Urothelium cell line (cell line): ENCODE measurements around the gene APOA5.
A peak's percentile ranks its signal among the peaks of the same experiment; 100 is the strongest.
"Not testable (repeated sequence)": the region's sequence is repeated elsewhere in the genome, so short reads cannot be mapped to it uniquely, and the experiment has no call there.

Experiments used
- DNase-seq: peaks from one replicate; pipeline ENCODE4 v3.0.0; 2011; ENCODE audit warnings: low spot score, mixed read lengths
- FAIRE-seq: peaks from 2 replicates; lab custom pipeline; 2011; peaks lifted over from hg19 to GRCh38; lab: Jason Lieb, UNC

Gene APOA5

DNA sequence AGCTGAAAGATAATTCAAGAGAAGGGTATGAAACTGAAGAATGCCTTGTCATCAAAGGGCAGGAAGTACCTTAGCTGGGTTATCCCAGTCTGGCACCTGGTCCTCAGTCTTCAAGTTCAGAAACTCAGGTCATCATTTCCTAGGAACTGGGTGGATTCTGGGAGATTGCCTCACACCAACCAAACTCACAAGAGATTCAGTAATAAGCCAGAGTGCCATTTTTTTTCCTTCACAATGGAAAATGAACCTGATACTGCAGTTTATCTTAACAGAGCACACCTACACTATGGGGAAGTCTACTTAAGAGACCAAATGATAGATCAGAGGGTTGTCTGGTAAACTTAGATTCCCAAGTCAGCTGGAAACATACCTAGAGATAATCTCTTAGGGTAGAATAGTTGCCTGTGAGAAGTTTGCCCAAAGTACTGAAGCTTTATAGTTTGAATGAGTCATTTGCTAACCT is 15.1 kb downstream of the APOA5 start:
- no peak for FAIRE-seq

DNA sequence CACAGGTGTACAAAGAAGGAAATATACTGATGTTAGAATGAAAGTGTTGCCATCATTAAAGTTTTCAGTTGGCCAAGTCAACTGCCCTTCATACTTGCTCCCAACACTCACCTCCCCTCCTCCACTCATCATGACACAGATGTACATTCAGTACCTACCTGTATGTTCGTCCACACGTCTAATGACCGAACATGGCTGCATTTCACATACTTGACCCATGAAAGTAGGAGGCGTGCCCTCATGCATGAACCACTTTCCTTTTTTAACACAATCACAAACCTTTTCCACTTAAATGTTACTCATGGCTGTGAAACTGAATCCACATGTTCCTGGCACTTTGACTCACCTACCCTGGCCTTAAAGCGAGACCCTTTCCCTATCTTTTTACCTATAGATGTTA is 15.7 kb downstream of the APOA5 start:
- DNase-seq (no peak), FAIRE-seq (no peak)

More for the DNA sequence above, 15.1 kb downstream of the APOA5 start:
- no peak for DNase-seq

DNA sequence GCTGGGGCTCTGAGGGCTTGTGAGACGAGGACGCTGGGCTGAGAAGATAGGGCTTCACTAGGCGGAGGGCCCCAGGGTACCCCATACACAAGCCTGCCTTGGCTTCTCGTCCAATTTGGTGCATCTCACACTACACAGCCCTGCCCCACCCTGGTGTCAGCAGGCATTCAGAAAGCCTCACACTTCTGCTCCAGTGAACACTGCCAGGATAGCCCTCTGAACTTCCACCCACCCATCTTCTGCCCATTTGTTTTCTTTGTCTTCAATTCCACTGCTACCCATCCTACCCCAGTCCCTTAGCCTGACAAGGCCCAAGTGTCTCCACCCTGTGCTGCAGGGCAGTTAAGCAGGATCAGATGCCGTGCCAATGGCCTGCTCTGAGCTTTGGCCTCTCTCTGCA is 17.0 kb downstream of the APOA5 start:
- FAIRE-seq, result no peak

DNA sequence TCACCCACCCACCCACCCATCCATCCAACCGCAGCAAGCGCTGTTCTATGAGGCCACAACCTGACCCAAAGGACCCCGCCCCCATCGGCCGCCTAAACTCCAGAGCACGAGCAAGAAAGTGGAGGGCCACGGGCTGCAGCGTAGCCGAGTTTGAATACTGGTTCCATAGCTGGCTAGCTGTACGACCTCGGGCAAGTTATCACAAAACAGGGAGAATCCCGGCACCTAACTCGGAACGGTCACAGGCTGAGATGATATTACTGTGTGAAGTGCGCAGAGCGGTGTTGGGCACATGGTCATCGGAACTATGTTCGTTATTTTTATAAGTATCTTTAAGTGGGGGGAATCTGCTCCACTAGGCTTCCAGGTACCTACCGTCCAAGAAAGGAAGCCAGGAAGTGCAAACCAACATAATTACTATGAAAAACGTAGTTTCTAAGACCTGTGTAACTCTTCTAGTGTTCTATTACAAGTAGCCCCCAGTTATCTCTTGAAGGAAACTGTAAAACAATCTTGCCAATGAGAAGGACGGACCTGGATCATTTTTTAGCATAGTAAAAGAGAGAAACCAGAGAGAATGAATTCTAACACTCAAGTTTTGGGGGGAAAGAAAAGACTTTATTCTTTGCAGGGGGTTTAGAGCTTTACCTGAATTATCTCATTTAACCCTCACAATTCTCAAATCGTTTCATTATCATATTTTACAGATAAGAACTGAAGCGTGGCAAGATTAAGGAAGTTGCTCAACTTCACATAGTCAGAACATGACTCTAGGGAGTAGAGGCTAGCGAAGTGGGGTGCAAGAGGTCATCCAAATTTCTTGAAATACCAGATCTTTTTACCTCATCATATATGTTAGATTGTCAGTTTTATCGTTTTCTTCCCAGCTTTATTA is 18.2 kb downstream of the APOA5 start:
- DNase-seq, result no peak
- FAIRE-seq, result no peak

More for the DNA sequence above, 17.0 kb downstream of the APOA5 start:
- DNase-seq, result no peak

DNA sequence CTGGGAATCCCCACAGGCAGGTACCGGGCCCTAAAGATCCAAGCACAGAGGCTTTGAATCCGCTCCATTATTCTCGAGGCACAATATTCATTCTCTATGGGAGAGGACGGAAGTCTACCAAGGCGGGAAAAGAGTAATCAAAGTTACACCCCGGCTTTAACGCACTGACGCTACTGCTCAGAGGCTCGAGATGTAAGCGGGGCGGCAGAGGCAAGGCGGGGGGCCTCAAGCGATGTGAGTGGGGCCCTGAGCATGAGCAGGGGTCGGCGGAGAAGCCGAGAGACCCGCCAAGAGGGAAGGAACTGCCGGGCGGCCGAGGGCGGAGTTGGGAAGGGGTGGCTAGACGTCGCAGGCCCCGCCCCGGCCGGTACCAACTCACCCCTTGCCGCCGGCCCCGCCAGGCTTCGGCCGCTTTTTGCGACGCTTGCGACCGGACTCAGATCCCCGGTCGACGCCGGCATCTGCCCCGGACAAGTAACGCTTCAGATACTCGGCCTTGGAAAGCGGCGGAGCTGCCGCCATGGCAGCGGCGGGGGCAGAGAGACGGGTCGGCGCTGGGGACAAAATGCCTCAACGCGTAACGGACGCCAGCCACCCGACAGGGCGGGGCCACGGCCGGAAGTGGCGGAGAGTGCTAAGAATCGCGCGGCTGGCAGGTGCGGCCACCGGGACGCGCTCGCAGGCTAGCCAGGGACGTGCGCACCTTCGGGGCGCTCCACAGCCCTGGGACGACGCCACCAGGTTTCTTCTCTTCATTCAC is 19.1 kb downstream of the APOA5 start, which contains the start of gene BUD13:
TSS of gene BUD13 (minus strand) at position 545 of the 760 bp plus-strand sequence. CDS start at position 522, 23 bp downstream.
- no peak for FAIRE-seq
- DNase-seq, result peak; percentile 88

DNA sequence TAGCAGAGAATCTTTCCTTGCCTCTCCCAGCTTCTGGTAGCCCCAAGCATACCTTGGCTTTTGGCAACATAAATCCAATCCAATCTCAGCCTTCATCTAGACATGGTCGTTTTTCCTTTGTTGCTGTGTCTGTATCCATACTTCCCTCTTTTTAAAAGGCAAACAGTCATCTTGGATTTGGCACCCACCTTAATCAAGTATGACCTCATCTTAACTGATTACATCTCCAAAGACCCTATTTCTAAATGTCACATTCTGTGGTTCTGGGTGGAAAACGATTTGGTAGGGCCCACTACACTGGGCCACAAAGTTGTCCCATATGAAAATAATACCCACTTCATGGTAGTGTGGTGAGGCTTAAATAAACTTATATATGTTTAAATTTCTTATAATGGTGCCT is 19.7 kb downstream of the APOA5 start:
- no peak for FAIRE-seq

DNA sequence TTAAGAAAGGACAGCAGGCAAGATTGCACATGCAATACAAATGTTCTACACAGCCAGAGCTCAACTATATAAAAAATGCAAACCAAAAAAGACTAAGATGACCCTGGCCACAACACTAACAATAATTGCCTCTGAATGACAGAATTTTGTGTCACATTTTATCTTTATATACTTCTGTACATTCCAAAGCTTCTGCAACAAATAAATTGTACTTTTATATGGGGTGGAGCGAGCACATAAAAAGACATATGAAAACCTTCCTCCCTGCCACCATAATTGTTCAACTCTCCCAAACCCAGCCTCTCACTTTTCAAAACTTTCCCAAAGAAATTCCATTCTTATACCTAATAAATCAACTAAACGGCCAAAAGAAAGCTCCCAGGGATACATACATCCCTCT is 29.5 kb downstream of the APOA5 start:
- DNase-seq (no peak), FAIRE-seq (no peak)

More for the DNA sequence above, 19.7 kb downstream of the APOA5 start:
- DNase-seq, result no peak

DNA sequence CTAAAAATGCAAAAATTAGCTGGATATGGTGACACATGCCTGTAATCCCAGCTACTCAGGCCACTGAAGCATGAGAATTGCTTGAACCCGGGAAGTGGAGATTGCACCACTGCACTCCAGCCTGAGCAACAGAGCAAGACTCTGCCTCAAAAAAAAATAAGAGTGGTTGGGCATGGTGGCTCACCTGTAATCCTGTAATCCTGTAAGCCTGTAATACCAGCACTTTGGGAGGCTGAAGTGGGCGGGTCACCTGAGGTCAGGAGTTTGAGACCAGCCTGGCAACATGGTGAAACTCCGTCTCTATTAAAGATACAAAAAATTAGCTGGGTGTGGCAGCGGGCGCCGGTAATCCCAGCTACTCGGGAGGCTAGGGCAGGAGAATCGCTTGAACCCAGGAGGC is 35.6 kb downstream of the APOA5 start:
- FAIRE-seq, DNase-seq: not testable (repeated sequence)

DNA sequence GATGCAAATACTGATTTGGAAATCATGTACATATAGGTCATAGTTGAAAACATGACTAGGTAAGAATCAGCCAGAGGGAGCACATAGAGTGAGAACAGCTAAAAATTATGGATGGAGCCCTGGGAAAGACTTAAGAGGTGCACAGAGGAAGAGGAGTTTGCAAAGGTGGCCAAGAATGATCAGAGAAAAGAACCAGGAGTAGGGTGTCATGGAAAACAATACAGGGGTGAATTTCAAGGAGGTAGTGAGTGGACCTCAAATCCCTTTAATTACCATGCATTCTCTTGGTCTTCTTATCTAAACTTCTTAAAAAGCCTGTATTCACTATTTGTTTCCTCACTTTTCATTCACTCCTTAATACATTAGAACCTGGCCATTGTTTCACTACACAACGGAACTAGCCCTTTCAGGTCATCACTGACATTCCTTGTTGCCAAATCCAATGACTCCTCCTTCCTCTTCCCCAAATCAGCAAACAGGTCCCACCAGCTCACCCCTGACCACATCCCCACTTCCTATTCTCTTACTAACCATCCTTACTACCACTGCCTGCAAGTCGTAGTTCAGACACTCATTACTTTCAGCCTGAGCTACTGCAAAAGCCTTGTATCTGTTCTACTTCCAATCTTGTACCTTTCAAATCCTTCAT is 41.5 kb downstream of the APOA5 start:
- DNase-seq, result no peak
- no peak for FAIRE-seq

DNA sequence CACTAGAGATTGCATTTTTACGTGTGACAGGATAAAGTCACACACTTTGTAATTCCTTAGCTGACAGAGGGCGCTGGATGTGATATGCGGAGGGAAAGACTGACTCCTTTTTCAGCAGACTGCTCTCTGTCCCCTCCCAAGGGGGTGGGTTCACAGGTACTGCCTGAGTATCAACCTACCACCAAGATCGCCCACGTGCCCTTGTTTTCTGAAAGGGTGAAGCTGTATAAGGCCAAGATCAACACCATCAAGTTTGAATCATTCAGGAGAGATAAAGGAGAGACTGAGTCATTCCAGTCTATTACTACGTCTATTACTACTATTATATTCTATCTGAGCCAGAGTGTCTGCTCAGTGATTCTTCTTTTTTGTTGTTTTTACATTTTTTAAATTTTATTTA is 49.6 kb downstream of the APOA5 start:
- no peak for DNase-seq
- FAIRE-seq, result no peak

DNA sequence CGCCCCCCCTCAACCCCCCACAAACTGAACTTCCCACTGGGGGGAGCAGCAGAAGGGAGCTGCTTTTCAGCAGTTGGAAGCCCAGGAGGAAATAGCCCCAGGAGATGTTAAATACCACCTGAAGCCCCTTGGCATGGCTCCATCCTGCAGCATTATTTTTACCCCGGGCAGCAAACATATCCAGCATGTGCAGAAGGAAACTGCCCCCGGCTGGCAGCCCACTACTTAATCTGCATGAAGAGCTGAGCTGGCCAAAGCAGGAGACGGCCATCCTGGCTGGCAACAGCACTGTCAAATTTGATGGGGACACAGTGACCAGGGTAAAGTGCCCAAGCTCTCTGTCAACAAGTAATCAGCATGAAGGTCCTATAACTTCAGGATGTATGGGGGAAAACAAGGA is 50.9 kb downstream of the APOA5 start:
- FAIRE-seq, result no peak
- no peak for DNase-seq
